SJCRH30 (cell line): ENCODE data around the gene CACNA1C. TPM values are rescaled to one million over a fixed set of nuclear protein-coding genes. Genes with fewer than 3 reads are reported as not detected.

Source experiments
- DNase-seq, 2 experiments: peaks; one replicate each; pipeline ENCODE4 v3.0.0-alpha.2; 2015 to 2020
- H3K27ac ChIP-seq: fragments of 250-450 bp; sonication (Bioruptor Pico); 2 replicates; pipeline ENCODE4 v1.5.1; 2020; ENCODE audit warnings: mild to moderate bottlenecking, moderate library complexity
- H3K27me3 ChIP-seq: fragments of 250-450 bp; sonication (Bioruptor Pico); 2 replicates; pipeline ENCODE4 v1.5.1; 2020; ENCODE audit warnings: mild to moderate bottlenecking, moderate library complexity
- H3K36me3 ChIP-seq: fragments of 250-450 bp; sonication (Bioruptor Pico); 2 replicates; pipeline ENCODE4 v1.5.1; 2020; ENCODE audit warnings: mild to moderate bottlenecking, moderate library complexity
- H3K4me1 ChIP-seq: fragments of 250-450 bp; sonication (Bioruptor Pico); 2 replicates; pipeline ENCODE4 v1.5.1; 2020; ENCODE audit warnings: mild to moderate bottlenecking, moderate library complexity
- H3K4me3 ChIP-seq: fragments of 250-450 bp; sonication (Bioruptor Pico); 2 replicates; pipeline ENCODE4 v1.5.1; 2020; ENCODE audit warnings: mild to moderate bottlenecking, moderate library complexity
- H3K9me3 ChIP-seq: fragments of 250-450 bp; sonication (Bioruptor Pico); replicated peaks from 2 replicates; pipeline ENCODE4 v1.5.1; 2020; ENCODE audit warnings: mild to moderate bottlenecking, moderate library complexity
- total RNA-seq: library from RNA; depleted of rRNA; stranded (reverse); fragments of >200 nt; shearing (Covaris generic); gene quantifications from 2 replicates; pipeline ENCODE4 v1.2.3, GENCODE V29; 2014

CACNA1C gene
- total RNA-seq, 1 experiment from 2014 or later = not detected

DNA sequence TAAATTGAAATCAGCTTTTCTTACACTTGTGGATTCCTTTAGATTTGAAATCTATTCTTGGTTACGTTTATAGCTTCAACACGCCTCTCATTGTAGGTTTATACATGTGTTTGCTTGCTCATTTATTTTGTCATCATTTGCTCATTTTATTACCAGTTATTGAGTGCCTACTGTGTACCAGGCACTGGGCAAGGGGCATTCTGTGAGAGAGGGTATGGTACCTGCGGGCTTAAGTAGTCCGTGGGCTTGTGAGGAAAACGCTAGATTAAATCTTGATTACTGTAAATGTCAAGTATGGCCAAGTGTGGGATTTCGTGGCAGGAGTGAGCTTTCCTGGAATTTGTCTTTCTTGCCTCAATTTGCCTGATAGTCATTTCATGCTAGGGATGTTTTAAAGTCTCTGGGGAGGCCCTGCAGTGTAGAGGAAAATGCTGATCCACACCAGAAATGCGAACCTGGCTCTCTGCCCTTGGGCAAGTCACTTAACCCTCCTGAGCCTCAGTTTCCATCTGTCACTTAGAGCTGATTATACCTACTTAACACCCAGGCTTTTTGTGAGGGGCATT lies 92.7 kb downstream of the CACNA1C start:
- Histone ChIP-seq H3K27ac (no peak overlapping the region), H3K4me1 (no peaks in the 10 kb centered on the region), H3K27me3 (no peaks in the 10 kb centered on the region)

DNA sequence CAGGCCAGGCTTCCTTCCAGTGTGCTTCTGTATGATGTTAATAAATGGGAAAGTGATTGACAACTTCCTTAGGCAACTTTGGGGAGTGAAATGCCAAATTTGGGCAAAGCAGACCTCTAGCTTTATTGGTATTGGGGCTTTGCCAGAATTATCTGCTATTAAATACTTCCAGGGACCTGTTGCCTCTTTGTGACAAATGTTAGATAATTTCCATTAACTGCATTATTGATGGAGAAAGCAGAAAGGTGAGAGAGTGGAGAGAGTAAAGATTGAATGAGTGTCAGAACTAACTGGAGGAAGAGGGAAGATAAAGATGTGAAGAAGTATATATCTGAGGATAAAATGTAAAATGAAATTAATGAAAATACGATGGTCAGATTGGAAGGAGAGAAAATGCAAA lies 94.5 kb downstream of the CACNA1C start:
- H3K27me3 ChIP-seq = no peaks in the 10 kb centered on the region
- no peaks in the 10 kb centered on the region for H3K4me1 ChIP-seq
- no peak for DNase-seq
- H3K36me3 ChIP-seq = no peaks in the 10 kb centered on the region
- H3K27ac ChIP-seq = no peak overlapping the region
- no peaks in the 10 kb centered on the region for H3K9me3 ChIP-seq
- H3K4me3 ChIP-seq = no peak overlapping the region

More for the DNA sequence above, 92.7 kb downstream of the CACNA1C start:
- Histone ChIP-seq H3K9me3 (no peaks in the 10 kb centered on the region), H3K36me3 (no peaks in the 10 kb centered on the region), H3K4me3 (no peak overlapping the region)
- DNase-seq = no peak

DNA sequence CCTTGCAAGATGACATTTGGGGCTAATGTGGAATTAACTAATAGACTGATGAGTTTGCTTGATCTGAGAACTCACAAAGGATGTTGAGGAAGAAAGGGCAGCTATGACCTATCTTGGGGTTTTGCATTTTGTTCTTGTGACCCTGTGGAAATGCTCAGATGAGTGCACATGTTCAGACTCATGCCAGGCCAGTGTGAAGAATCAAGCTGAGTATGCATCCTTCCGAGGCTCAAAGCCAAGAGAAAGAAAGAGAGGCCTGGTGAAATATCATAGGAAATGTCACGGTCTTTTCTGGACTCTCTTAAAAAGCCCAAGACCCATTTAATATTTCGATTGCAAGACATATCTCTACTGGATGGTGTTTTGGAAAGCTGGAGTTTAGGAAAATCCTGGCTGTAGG lies 96.3 kb downstream of the CACNA1C start:
- Histone ChIP-seq H3K9me3 (no peaks in the 10 kb centered on the region), H3K27ac (no peak overlapping the region), H3K27me3 (no peaks in the 10 kb centered on the region), H3K4me3 (no peak overlapping the region), H3K36me3 (no peaks in the 10 kb centered on the region), H3K4me1 (no peaks in the 10 kb centered on the region)
- DNase-seq = no peak

DNA sequence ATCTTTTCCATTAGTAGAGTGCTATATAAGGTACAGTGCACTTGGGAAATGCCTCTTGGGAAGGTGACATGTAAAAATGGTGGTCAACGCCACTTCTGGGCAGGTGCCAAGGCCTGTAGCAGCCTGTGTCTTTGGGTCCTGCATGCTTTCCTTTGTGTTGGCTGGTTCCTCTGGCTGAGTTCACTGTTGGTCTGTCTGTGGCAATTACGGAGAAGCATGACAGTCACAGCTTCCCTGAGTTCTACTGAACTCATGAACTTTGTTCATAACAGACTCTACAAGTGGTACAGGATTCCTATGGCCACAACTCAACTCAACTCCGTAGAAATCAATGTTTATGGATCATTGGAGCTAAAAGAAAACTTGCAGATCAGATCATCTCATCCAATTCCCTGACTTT lies 98.0 kb downstream of the CACNA1C start:
- Histone ChIP-seq H3K27ac (no peak overlapping the region), H3K9me3 (no peaks in the 10 kb centered on the region), H3K36me3 (no peaks in the 10 kb centered on the region), H3K27me3 (peaks cover 12% of the 10 kb centered on the region), H3K4me3 (no peak overlapping the region), H3K4me1 (no peaks in the 10 kb centered on the region)
- no peak for DNase-seq

DNA sequence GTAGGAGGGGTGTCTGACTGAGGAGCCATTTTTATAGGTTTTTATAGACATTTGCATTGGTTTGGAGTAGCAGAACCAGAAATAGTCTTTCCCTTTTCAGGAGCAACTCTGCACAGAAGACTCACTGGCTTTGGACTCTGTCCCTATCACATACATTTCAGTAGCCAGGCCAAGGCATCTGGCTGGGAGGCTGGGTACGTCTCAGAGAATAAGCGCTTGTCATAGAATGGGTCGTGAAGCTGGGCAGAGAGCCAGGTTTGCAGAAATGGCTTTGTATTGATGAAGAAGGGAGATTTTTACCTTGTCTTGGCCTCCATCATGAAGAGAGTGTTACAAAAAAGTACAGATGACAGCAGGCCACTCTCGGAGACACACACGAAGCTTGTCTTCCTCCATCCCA lies 98.6 kb downstream of the CACNA1C start:
- Histone ChIP-seq H3K27me3 (peaks cover 15% of the 10 kb centered on the region), H3K4me1 (no peaks in the 10 kb centered on the region), H3K9me3 (no peaks in the 10 kb centered on the region), H3K36me3 (no peaks in the 10 kb centered on the region), H3K4me3 (no peak overlapping the region), H3K27ac (no peak overlapping the region)
- DNase-seq = no peak

DNA sequence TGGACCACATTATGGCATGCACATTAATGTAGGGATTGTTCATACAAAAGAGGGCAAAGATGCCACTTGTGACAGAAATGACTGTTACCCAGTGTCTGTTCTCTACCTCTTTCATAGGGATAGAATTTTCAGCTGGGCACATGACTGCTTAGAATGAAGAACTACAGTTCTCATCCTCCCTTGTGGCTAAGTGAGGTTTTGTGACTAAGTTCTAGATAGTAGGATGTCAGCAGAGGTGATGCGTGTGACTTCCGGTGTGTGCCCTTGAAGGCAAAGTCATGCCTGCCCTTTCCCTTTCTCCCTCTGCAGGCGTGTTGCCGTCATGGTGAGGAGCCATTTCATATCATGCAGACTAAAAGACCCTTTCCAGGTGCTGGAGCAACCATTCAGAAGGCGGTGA lies 99.3 kb downstream of the CACNA1C start:
- Histone ChIP-seq H3K9me3 (no peaks in the 10 kb centered on the region), H3K4me3 (no peak overlapping the region), H3K27ac (no peak overlapping the region), H3K27me3 (peaks cover 21% of the 10 kb centered on the region), H3K36me3 (no peaks in the 10 kb centered on the region), H3K4me1 (no peaks in the 10 kb centered on the region)
- DNase-seq = no peak

DNA sequence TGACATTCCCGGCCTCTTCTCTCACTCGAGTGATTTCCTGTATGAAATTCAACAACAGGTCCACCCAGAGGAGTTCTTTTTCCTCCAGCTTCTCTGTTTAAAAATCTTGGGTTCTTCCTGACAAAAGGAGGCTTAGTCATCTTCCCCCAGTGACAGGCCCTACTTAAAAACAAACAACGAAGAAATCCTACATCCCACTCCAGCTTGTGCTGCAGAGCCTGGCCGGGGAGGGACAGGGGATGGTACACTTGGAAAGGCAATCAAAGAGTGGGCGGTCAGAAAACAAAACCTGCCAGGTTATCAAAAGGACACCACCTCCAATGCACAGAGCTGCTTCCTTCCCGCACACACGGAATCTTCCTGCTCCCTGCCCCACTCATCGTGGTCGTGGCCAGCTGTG lies 101.3 kb downstream of the CACNA1C start:
- DNase-seq = no peak
- Histone ChIP-seq H3K4me1 (no peaks in the 10 kb centered on the region), H3K4me3 (no peak overlapping the region), H3K9me3 (no peaks in the 10 kb centered on the region), H3K27ac (no peak overlapping the region), H3K36me3 (no peaks in the 10 kb centered on the region), H3K27me3 (peaks cover 27% of the 10 kb centered on the region)

DNA sequence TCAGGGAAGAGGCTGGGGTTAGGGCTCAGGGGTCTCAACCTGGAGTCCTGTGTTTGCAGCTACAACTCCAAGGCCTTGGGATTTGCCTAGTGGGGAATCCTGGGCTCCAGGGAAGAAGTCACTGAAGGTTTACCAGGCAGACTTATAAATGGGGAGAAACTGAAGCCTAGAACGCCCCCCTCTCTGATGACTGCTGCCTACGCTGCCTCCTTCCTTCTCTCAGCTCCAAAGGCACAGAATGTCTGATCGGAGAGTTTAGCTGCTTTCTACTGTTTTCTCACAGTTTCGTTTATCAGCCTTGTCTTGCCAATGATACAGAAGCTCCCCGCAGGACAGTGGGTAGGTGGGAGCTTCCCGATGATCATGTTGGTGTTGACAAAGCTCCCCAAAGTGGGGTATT lies 101.7 kb downstream of the CACNA1C start:
- no peak overlapping the region for H3K4me3 ChIP-seq
- H3K9me3 ChIP-seq = no peaks in the 10 kb centered on the region
- H3K27me3 ChIP-seq = peaks cover 27% of the 10 kb centered on the region
- H3K36me3 ChIP-seq = no peaks in the 10 kb centered on the region
- H3K27ac ChIP-seq = no peak overlapping the region
- H3K4me1 ChIP-seq = no peaks in the 10 kb centered on the region
- DNase-seq = no peak

DNA sequence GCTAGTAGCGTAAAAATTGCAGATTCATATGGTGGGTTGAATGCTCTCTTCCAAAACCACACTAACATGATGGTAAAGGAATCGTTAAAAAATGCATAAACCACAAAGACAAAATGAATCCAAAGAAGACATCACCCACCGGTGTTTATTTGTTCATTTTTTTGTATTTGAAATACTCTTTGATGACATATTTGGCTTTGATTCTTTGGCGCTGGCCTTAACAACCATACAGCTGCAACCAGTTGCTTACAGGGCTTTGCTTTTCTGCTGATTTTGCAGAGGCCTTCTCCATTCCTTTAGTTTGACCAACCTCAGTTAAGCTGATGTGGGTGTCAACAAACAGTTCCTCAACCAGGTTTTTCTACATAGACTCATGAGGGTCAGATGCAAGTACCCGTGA lies 103.5 kb downstream of the CACNA1C start:
- Histone ChIP-seq H3K27ac (no peak overlapping the region), H3K36me3 (no peaks in the 10 kb centered on the region), H3K4me1 (no peaks in the 10 kb centered on the region), H3K4me3 (no peak overlapping the region), H3K9me3 (no peaks in the 10 kb centered on the region), H3K27me3 (peaks cover 36% of the 10 kb centered on the region)
- no peak for DNase-seq

DNA sequence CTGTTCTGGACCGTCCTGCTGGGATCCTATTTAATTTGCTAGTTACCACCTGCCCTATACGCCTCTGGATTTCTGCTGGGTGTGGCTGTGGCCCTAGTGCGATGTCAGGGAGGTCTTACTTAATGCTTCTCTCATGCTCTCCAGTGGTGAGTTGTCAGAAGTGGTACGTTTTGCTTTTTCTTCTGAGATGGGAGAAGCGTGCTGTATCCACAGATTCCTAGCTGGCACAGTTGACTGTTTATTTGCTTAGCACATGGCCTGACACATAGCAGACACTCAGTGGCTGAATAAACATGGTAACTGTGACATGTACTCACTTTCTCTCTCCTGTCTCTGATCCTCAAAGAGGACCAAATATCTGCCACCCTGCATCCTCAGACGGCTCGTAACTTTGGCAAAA lies 107.3 kb downstream of the CACNA1C start:
- no peaks in the 10 kb centered on the region for H3K9me3 ChIP-seq
- DNase-seq = no peak
- H3K4me1 ChIP-seq = no peaks in the 10 kb centered on the region
- peaks cover 39% of the 10 kb centered on the region for H3K27me3 ChIP-seq
- H3K36me3 ChIP-seq = no peaks in the 10 kb centered on the region
- H3K27ac ChIP-seq = no peak overlapping the region
- H3K4me3 ChIP-seq = no peak overlapping the region

DNA sequence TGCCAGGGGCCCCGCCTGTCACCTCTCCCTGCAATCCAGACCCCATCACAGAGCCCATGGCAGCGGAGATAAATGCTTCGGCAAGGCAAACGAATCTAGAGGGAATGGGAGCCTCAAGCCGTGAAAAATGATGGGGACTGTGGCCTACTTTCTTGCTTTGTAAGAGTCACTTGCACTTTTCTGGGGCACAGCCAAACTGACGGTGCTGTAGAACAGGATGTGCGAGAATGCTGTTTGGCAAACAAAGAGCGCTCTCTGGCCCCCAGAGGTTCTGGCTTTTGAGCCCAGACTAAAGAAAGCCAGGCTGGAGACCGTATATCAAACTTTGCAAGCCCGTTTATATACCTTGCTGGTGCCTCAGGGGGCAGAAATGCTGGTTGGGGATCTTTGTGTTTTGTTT lies 108.7 kb downstream of the CACNA1C start:
- no peaks in the 10 kb centered on the region for H3K4me1 ChIP-seq
- no peaks in the 10 kb centered on the region for H3K36me3 ChIP-seq
- no peaks in the 10 kb centered on the region for H3K9me3 ChIP-seq
- H3K27ac ChIP-seq = no peak overlapping the region
- peaks cover 31% of the 10 kb centered on the region for H3K27me3 ChIP-seq
- H3K4me3 ChIP-seq = no peak overlapping the region
- DNase-seq = no peak

DNA sequence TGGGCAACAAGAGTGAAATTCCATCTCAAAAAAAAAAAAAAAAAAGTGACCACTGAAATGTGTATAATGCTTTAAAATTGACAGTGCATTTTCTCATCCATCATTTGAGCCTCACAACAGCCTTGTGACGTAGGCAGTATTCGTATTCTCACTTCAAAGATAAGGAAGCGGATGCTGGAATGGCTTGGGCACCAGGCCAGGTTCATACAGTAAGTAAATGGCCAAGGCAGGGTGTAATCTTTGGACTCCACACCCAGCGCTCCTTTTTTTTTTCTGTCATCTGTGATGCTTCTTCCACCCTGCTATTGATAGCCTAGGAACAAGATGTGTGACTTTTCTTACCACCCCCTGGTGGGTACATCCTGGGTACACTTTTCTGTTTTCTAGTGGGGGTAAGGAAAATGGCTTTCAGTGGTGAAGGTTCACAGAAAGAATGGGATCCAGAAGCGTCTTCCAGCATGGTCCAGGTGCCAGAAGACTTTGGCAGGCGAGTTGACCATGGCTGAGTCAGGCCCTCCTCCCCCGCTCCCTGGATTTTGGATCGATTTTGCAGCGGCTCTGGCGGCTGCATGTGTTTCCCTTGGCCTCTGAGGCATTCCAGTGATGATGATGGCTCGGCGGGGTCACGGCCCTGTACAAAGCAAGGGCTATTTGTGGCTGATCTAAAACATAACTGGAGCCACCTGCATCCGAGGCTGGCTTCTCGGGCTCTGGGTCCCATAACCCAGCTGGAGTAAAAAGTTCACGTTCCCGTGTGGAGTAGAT lies 110.6 kb downstream of the CACNA1C start:
- no peak for DNase-seq
- Histone ChIP-seq H3K27ac (no peak overlapping the region), H3K4me1 (no peaks in the 10 kb centered on the region), H3K27me3 (peaks cover 19% of the 10 kb centered on the region), H3K4me3 (no peak overlapping the region), H3K36me3 (no peaks in the 10 kb centered on the region), H3K9me3 (no peaks in the 10 kb centered on the region)

DNA sequence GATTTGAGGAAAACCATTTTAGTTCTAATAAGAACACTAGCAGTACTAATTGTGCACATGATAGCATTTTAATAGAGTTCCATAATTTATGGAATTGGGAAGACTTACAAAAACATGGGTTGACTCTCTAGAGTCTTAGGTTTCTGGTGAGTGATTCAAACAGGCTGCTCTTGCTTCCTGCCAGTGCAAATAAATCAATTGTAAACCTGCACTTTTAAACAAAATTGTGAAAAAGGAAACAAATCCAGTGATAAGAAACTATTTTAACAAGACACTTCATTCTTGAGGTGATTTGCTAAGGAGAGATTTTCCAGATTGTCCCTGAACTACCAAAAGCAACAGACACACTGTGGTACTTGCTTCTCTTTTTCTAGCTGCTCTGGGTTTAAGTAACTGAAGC lies 112.2 kb downstream of the CACNA1C start:
- H3K4me1 ChIP-seq = no peaks in the 10 kb centered on the region
- no peaks in the 10 kb centered on the region for H3K36me3 ChIP-seq
- H3K9me3 ChIP-seq = no peaks in the 10 kb centered on the region
- DNase-seq = no peak
- no peak overlapping the region for H3K27ac ChIP-seq
- peaks cover 14% of the 10 kb centered on the region for H3K27me3 ChIP-seq
- no peak overlapping the region for H3K4me3 ChIP-seq

DNA sequence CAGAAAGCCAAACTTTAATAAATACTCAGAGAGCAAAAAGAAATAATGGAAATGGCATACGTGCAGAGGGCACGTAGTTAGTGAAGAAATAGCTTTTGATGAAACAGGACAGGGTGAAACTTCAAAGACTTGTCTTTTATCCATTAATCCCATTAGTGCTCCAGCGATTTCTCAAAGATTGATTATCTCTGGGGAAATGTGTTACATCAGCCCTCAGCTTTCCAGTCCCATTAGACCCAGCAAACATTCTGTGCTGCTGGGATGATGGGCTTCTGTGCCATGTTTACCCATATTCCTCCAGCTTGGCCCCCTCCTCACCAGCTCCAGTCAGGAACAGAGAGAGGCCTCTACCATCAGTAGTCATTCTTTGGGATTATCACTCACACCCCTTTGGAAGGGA lies 113.1 kb downstream of the CACNA1C start:
- Histone ChIP-seq H3K4me1 (no peaks in the 10 kb centered on the region), H3K36me3 (no peaks in the 10 kb centered on the region), H3K4me3 (no peak overlapping the region), H3K27me3 (peaks cover 12% of the 10 kb centered on the region), H3K9me3 (no peaks in the 10 kb centered on the region), H3K27ac (no peak overlapping the region)
- no peak for DNase-seq

DNA sequence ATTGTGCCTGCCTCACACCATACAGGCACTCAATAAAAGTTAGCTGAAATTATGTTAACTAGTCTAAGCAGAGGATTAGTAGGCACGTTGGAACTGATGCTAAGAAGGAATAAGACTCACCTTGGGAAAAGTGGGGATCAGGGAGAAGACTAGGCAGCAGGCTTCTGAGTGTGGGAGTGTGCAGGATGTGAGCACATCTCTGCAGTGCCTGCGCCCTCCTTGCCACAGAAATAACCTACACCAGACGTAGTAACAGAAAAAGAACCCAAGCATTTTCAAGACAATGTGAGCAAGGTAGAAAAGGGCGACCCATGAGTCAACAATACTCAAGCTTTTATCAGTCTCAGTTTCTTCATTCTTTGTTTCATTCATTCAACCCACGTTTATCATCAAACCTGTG lies 113.9 kb downstream of the CACNA1C start:
- Histone ChIP-seq H3K4me3 (no peak overlapping the region), H3K4me1 (no peaks in the 10 kb centered on the region), H3K9me3 (no peaks in the 10 kb centered on the region), H3K27me3 (peaks cover 7% of the 10 kb centered on the region), H3K36me3 (no peaks in the 10 kb centered on the region), H3K27ac (no peak overlapping the region)
- no peak for DNase-seq

DNA sequence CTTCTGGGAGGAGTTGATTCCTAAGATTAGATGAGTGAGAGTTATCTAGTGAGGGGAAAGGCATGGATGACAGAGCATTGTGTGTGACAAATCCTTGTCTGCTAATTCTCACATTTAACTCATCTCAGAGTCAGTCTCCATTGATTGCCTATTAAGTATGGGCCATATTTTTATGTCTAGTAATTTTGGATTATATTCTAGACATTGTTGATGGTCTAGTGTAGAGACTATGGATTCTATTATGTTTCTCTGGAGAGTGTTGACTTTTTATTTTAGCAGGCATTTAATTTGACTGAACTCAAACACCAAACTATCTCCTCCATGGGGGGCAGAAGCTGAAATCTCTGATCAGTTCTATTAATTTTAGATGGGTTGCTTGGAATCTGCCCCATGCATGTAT lies 114.4 kb downstream of the CACNA1C start:
- no peak overlapping the region for H3K27ac ChIP-seq
- peaks cover 8% of the 10 kb centered on the region for H3K27me3 ChIP-seq
- H3K4me1 ChIP-seq = no peaks in the 10 kb centered on the region
- no peak for DNase-seq
- H3K36me3 ChIP-seq = no peaks in the 10 kb centered on the region
- no peaks in the 10 kb centered on the region for H3K9me3 ChIP-seq
- H3K4me3 ChIP-seq = no peak overlapping the region
